ENCODE results near the gene SCUBE3.

GRCh38 chr6:35292494-35292893 lies 78.7 kb downstream of the SCUBE3 start:
- TF ChIP-seq RAD21 (conservative IDR thresholded peaks at IDR 0.05) (no peak), CTCF (IDR thresholded peaks at IDR 0.05; ENCODE audit: poor library complexity, severe bottlenecking) (no peak), POLR2AphosphoS5 (IDR thresholded peaks at IDR 0.05) (no peak), REST (IDR thresholded peaks at IDR 0.05; ENCODE audit: borderline replicate concordance) (no peak), EZH2 (IDR thresholded peaks at IDR 0.05; ENCODE audit: borderline replicate concordance, insufficient read depth, low read length, poor library complexity, severe bottlenecking) (no peak), EP300 (conservative IDR thresholded peaks at IDR 0.05; ENCODE audit: poor library complexity, severe bottlenecking) (no peak)
